GM21447 (cell line): ENCODE data around the gene HSPD1.
"Not testable (repeated sequence)": the region's sequence is repeated elsewhere in the genome, so short reads cannot be mapped to it uniquely, and the experiment has no call there.

Source experiments
- ATAC-seq: cut with Tn5 transposase; IDR thresholded peaks from one replicate; pipeline ENCODE4 v1.9.1; 2021; ENCODE audit not compliant: unreplicated experiment

The HSPD1 gene

GRCh38 chr2:197497326-197497725 is 2.3 kb downstream of the HSPD1 start:
- no peak for ATAC-seq

- ATAC-seq: no peak
Measured at GRCh38 chr2:197496695-197497094, 2.9 kb downstream of the HSPD1 start.

GRCh38 chr2:197495433-197496134 is 4.1 kb downstream of the HSPD1 start:
- ATAC-seq: no peak

- ATAC-seq: no peak
Measured at GRCh38 chr2:197487385-197487784, 12.3 kb downstream of the HSPD1 start.

- ATAC-seq: no peak
Measured at GRCh38 chr2:197486175-197486574, 13.5 kb downstream of the HSPD1 start.

GRCh38 chr2:197484248-197484647 is 15.4 kb downstream of the HSPD1 start:
- not testable (repeated sequence) for ATAC-seq

- ATAC-seq: no peak
Measured at GRCh38 chr2:197480165-197481036, 19.2 kb downstream of the HSPD1 start.

GRCh38 chr2:197477797-197478196 is 21.8 kb downstream of the HSPD1 start:
- no peak for ATAC-seq

- ATAC-seq: no peak
Measured at GRCh38 chr2:197472166-197472565, 27.5 kb downstream of the HSPD1 start.

- no peak for ATAC-seq
Measured at GRCh38 chr2:197464175-197464574, 35.5 kb downstream of the HSPD1 start.

GRCh38 chr2:197461057-197461456 is 38.6 kb downstream of the HSPD1 start:
- no peak for ATAC-seq

- ATAC-seq: no peak
Measured at GRCh38 chr2:197460649-197461048, 39.0 kb downstream of the HSPD1 start.

- ATAC-seq: no peak
Measured at GRCh38 chr2:197455428-197455827, 44.2 kb downstream of the HSPD1 start.

- ATAC-seq: no peak
Measured at GRCh38 chr2:197454923-197455322, 44.7 kb downstream of the HSPD1 start.

GRCh38 chr2:197453914-197454398 is 45.7 kb downstream of the HSPD1 start:
- peak; percentile 39 for ATAC-seq

- peak; percentile 90 for ATAC-seq
Measured at GRCh38 chr2:197453123-197453913, 46.3 kb downstream of the HSPD1 start, which contains the start of gene COQ10B. Gene COQ10B, plus strand, starts transcription at chr2:197453552. Its CDS starts 9 bp downstream, at chr2:197453561.

- no peak for ATAC-seq
Measured at GRCh38 chr2:197452754-197453122, 46.9 kb downstream of the HSPD1 start.

- not testable (repeated sequence) for ATAC-seq
Measured at GRCh38 chr2:197450935-197451358, 48.7 kb downstream of the HSPD1 start.

- no peak for ATAC-seq
Measured at GRCh38 chr2:197450465-197450864, 49.2 kb downstream of the HSPD1 start.

- no peak for ATAC-seq
Measured at GRCh38 chr2:197446844-197447243, 52.8 kb downstream of the HSPD1 start.

GRCh38 chr2:197445746-197446145 is 53.9 kb downstream of the HSPD1 start:
- no peak for ATAC-seq
